Nephron (organoid): Measurements from ENCODE around the gene DGKD.
A peak's percentile ranks its signal among the peaks of the same experiment; 100 is the strongest.

Source experiments
- H3K27ac Mint-ChIP-seq, 3 experiments: 2 replicates each; pipeline ENCODE4 v1.8.0; 2020; ENCODE audit warnings: mixed read lengths in 3 of 3, mild to moderate bottlenecking in 2 of 3, moderate library complexity in 1 of 3
- H3K27me3 Mint-ChIP-seq: 2 replicates; pipeline ENCODE4 v1.8.0; 2021; ENCODE audit warnings: low read depth, mild to moderate bottlenecking, moderate library complexity, mixed read lengths
- H3K36me3 Mint-ChIP-seq: 2 replicates; pipeline ENCODE4 v1.8.0; 2020; ENCODE audit warnings: low read depth, mixed read lengths
- H3K4me1 Mint-ChIP-seq: 2 replicates; pipeline ENCODE4 v1.8.0; 2020; ENCODE audit warnings: mixed read lengths
- H3K4me3 Mint-ChIP-seq, 3 experiments: 2 replicates each; pipeline ENCODE4 v1.8.0; 2020; ENCODE audit warnings: mild to moderate bottlenecking in 3 of 3, mixed read lengths in 3 of 3, moderate library complexity in 2 of 3
- H3K9me3 Mint-ChIP-seq: 2 replicates; pipeline ENCODE4 v1.8.0; 2020; ENCODE audit warnings: mixed read lengths
- CTCF ChIP-seq, 3 experiments: fragments of 200-600 bp; sonication (generic); IDR thresholded peaks; one replicate each; pipeline ENCODE4 v1.5.0; 2021; ENCODE audit warnings: antibody characterized with exemption in 3 of 3; ENCODE audit not compliant: unreplicated experiment in 3 of 3

Gene DGKD

GRCh38 chr2:233492078-233492477, 137.8 kb downstream of the DGKD start:
- no peaks in the 10 kb centered on the region for H3K27me3 Mint-ChIP-seq
- TF ChIP-seq CTCF (IDR thresholded peaks at IDR 0.05; ENCODE audit: unreplicated experiment in 3 of 3) = no peak
- H3K4me3 Mint-ChIP-seq = no peak overlapping the region
- H3K9me3 Mint-ChIP-seq = no peaks in the 10 kb centered on the region
- peaks cover 9% of the 10 kb centered on the region for H3K4me1 Mint-ChIP-seq
- peaks cover 43% of the 10 kb centered on the region for H3K36me3 Mint-ChIP-seq
- H3K27ac Mint-ChIP-seq = no peak overlapping the region

- no peaks in the 10 kb centered on the region for H3K27me3 Mint-ChIP-seq
- no peak for TF ChIP-seq CTCF (IDR thresholded peaks at IDR 0.05; ENCODE audit: unreplicated experiment in 3 of 3)
- H3K36me3 Mint-ChIP-seq = peaks cover 48% of the 10 kb centered on the region
These were observed 138.5 kb downstream of the DGKD start for GRCh38 chr2:233492751-233493150.

GRCh38 chr2:233495503-233496496, 141.5 kb downstream of the DGKD start:
- peaks cover 59% of the 10 kb centered on the region for H3K36me3 Mint-ChIP-seq
- no peaks in the 10 kb centered on the region for H3K27me3 Mint-ChIP-seq
- no peaks in the 10 kb centered on the region for H3K9me3 Mint-ChIP-seq
- no peak for TF ChIP-seq CTCF (IDR thresholded peaks at IDR 0.05; ENCODE audit: unreplicated experiment in 3 of 3)
- H3K27ac Mint-ChIP-seq = peak overlapping the region in 1 of 3 experiments; percentile 64
- H3K4me1 Mint-ChIP-seq = no peaks in the 10 kb centered on the region
- no peak overlapping the region for H3K4me3 Mint-ChIP-seq

More at GRCh38 chr2:233492751-233493150, 138.5 kb downstream of the DGKD start:
- Mint-ChIP-seq H3K9me3 (no peaks in the 10 kb centered on the region), H3K4me1 (peaks cover 2% of the 10 kb centered on the region), H3K4me3 (no peak overlapping the region), H3K27ac (no peak overlapping the region)

- Mint-ChIP-seq H3K9me3 (peaks cover 15% of the 10 kb centered on the region), H3K36me3 (peaks cover 70% of the 10 kb centered on the region), H3K27ac (no peak overlapping the region), H3K27me3 (no peaks in the 10 kb centered on the region), H3K4me1 (no peaks in the 10 kb centered on the region), H3K4me3 (no peak overlapping the region)
- TF ChIP-seq CTCF (IDR thresholded peaks at IDR 0.05; ENCODE audit: unreplicated experiment in 3 of 3) = no peak
These were observed 143.4 kb downstream of the DGKD start for GRCh38 chr2:233497692-233498091.

GRCh38 chr2:233498126-233498525, 143.8 kb downstream of the DGKD start:
- peaks cover 18% of the 10 kb centered on the region for H3K9me3 Mint-ChIP-seq
- no peak overlapping the region for H3K27ac Mint-ChIP-seq
- no peak for TF ChIP-seq CTCF (IDR thresholded peaks at IDR 0.05; ENCODE audit: unreplicated experiment in 3 of 3)
- H3K4me3 Mint-ChIP-seq = no peak overlapping the region
- H3K27me3 Mint-ChIP-seq = no peaks in the 10 kb centered on the region
- H3K4me1 Mint-ChIP-seq = no peaks in the 10 kb centered on the region
- peaks cover 71% of the 10 kb centered on the region for H3K36me3 Mint-ChIP-seq
